GF-D8 (cell line): ENCODE results near the gene DAPK1.
A peak's percentile ranks its signal among the peaks of the same experiment; 100 is the strongest.
"Not testable (repeated sequence)": the region's sequence is repeated elsewhere in the genome, so short reads cannot be mapped to it uniquely, and the experiment has no call there.

Experiments
- DNase-seq: peaks from one replicate; lab custom pipeline; 2025; lab: John Stamatoyannopoulos, UW

Gene DAPK1

DNA sequence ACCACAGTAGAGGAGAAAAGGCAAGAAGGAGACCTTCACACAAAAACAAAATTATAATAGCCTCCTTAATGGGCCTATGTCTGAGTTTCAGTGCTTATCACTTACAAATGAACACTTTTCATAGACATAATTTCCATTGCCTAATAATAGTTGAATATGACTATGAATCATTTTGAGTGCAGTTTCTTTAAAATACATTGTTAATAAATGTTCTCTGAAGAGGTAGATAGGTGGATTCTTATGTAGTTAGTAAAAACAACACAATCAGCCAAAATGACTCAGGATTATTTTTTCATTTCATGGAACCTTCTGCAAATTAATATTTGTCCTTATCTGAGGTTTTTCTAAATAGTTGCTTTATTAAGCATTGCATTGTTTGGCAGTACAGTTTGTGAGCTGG lies 45.6 kb downstream of the DAPK1 start:
- DNase-seq: no peak

DNA sequence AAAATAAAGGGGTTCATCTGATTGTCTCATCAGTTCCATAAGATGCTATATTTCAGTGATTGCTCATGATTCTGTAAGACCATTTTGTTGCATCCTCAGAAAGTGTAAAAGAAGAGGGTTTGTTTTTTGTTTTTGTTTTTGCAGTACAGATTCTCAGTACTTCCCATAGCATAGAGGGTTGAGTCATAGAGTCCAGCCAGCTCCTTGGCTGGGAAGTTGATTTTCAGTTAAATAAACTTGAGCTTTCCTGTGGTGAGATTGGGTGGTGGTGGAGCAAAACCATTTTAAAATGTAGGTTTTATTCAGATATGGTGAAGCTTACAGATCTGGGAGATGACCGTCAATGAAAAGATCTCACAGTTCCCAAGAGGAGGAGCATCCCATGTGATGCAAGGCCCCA lies 48.2 kb downstream of the DAPK1 start:
- no peak for DNase-seq

DNA sequence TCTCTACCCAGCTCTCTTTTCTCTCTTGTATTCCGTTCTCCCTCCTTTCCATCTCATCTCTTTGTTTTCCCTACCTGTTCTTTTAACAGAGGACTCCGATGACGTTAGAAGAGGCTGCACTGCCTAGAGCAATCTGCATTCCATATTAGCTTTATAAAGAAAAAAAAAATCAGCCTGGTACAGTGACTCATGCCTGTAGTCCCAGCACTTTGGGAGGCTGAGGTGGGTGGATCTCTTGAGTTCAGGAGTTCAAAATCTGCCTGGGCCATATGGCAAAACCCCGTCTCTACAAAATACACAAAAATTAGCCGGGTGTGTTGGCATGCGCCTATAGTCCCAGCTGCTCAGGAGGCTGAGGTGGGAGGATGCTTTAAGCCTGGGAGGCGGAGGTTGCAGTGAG lies 49.0 kb downstream of the DAPK1 start:
- DNase-seq: no peak

DNA sequence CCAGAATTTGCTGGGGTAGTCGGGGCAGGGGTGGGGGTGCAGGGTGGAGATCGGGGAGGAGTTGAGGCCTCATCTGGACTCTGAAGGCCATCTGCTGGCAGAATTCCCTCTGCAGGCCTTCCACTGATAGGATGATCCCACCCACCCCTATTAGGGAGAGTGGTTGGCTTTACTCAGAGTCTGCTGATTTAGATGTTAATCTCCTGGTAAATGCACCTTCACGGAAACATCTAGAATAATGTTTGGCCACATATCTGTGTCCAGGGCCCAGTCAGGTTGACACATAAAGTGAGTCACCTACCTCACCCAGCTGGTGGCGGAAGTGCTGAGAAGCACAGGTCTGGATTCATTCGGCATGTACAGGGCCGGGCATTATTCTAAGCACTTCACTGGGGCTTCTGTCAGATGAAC lies 50.0 kb downstream of the DAPK1 start:
- DNase-seq: no peak

DNA sequence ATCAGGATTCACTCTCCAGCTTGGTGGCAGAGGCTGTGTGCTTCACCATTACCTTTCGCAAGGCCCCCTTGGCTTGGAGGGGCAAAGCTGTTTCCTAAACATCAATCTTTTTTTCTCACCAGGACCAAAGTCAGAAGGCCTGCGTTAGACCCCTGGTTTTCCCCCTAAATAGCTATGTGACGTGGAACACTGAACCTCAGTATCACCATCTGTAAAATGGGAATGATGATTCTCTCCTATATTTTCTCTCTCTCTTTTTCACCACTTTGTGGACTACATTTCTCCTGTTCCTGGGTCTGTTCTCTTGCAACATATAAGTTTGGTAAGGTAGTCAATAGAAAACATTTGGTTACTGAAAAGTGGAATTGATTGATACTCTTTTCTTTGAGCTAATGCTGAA lies 50.5 kb downstream of the DAPK1 start:
- DNase-seq: no peak

DNA sequence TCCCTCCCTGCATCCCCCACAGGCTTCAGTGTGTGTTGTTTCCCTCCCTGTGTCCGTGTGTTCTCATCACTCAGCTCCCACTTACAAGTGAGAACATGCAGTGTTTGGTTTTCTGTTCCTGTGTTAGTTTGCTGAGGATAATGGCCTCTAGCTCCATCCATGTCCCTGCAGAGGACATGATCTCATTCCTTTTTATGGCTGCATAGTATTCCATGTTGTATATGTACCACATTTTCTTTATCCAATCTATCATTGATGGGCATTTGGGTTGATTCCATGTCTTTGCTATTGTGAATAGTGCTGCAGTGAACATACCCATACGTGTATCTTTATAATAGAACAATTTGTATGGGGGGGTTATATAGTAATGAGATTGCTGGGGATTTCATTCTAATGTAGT lies 51.4 kb downstream of the DAPK1 start:
- not testable (repeated sequence) for DNase-seq

DNA sequence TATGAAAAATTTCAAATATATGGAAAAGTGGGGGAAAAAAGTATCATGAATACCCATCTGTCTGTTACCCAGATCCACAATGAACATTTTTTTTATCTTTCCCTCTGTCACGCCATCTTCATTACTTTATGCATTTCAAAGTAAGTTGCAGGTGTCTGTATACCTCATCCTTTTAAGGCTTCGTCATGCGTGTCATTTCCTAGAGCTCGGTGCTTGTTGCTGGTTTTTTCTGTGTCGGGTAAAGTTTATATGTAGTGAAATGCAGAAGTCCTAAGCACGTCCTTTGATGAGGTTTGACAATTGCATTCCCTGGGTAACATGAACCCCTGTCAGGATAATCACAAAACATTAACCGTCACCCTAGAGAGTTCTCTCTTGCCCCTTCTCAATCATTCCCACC lies 52.1 kb downstream of the DAPK1 start:
- no peak for DNase-seq

DNA sequence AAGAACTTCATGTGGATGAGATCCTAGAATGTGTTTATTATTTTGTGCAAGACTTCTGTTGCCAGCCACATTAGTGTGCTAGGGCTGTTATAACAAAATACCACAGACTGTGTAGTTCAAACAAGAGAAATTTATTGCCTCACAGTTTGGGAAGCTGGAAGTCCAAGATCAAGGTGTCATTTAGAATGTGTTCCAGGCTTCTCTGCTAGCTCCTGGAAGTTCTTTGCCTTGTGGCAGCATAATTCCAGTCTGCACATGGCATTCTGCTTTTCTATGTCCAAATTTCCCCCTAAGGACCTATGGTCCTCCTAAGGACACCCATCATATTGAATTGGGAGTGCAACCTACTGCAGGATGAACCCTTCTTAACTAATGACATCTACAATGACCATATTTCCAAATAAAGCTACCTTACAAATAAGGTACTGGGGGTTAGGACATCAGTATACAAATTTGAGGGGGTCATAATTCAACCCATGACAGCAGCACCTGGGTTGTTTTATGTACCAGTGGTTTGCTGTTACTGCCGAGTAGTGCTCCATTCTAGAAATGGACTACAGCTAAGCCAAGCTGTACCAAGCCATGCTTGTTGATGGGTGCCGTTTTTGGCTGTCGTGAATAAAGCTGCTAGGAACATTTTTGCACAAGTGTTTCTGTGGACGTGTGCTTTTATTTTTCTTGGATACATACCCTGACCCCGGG lies 52.7 kb downstream of the DAPK1 start:
- no peak for DNase-seq

DNA sequence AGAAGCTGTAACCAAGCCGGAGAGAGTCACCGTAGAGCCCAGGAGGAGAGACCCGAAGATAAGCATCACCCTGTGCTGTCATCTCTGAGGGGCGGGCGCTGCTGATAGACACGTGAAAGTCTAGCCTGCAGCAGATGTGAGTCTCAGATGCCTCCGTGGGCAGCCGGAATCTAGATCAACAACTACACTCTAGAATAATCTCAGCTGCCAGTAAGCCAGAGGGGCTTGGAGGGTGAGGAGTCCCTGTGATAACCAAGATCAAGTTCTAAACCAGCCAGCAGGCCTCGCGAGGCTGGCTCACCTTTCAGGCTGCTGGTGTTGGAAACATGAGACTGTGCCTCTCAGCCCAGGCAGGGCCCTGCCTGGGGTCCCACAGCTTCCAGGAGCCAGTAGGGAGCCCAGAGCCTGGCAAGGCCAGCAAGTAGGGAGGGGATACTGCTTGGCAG lies 54.1 kb downstream of the DAPK1 start:
- no peak for DNase-seq

DNA sequence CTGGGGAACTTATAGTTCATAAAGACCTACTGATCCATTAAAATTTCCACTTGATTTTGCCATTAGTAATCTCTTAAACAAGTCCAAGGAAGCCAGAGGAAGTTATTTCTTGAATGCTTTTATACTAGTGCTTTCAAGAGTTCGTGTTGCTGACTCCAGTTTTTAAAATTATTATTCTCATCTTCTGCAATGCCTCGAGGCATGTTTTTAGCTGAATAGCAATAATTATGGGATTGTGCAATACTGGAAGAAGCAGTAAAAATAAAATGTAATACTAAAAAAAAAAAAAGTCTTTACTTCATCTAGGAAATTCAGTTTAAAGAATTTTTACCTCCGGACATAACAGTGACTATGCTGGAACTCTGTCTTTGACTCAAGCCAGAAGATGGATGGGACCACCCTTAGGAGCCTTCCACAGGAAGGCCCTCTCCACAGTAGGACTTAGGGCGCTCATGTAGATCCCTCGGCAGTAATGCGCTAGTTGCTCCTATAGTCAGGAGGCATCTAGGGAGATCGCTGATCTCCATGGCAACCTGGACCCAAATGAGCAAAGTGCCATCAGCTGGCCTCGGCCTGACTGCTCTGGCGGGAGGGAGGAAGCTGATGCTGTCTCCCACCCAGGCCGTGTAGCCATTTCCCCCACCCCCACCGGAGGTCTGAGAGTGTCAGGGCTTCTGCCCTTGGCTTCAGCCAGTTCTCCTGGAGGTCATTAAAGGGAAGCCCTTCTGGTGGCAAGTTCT lies 56.7 kb downstream of the DAPK1 start:
- DNase-seq: no peak

DNA sequence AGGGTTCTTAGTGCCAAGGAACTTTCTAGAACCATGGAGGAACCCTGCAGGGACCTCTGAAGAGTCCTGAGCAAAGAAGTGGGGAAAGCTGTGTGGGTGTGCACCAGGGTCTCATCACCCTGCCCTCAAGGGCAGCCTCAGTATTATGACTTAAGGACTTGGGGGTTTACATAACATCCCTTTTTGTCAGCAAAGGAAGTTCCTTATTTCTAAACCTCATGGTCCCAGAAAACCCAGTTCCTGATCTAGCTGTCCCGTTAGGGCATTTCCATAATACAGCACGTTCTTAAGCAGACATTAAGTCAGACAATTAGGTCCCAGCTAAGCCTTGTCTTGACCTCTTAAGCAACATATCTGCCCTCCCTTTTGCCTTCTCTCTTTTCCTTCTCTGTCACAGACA lies 57.3 kb downstream of the DAPK1 start:
- DNase-seq: peak; percentile 78

DNA sequence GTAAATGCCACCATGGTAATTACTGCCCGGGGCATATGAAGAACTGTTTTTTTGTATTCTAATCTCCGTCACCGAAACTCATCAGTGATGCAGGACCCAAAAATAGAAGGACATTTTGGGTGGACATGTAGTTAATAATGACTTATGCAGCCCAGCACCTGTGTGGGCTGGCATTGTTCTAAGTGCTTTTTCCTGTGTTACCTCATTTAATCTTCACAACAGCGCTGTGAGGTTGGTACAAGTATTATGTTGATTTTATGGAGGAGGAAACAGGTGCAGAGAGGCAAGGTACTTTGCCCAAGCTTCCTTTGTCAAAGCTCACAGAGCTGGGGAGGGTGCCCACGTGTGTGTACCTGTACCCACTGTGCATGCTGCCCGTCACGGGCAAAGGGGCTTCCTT lies 58.4 kb downstream of the DAPK1 start:
- peak; percentile 54 for DNase-seq

DNA sequence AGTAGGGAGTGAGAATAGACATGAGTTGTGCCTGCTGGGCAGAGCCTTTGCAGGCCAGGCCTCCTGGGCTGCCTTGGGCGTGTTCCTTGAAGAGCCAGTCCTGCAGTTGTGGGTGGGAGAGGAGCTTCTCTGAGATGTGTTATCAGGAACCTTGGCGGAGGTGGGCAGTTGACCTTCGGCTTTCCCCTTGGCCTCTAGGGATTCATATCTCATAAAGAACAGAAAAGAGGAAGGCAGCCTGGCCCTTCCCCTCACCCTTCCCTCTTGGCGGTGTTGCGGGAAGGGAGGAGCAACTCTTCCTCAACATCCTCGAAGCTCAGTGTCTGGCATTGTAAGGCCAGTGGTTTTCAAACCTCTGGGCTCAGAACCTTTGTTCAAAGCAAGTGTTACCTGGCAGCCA lies 59.2 kb downstream of the DAPK1 start:
- DNase-seq: peak; percentile 76

DNA sequence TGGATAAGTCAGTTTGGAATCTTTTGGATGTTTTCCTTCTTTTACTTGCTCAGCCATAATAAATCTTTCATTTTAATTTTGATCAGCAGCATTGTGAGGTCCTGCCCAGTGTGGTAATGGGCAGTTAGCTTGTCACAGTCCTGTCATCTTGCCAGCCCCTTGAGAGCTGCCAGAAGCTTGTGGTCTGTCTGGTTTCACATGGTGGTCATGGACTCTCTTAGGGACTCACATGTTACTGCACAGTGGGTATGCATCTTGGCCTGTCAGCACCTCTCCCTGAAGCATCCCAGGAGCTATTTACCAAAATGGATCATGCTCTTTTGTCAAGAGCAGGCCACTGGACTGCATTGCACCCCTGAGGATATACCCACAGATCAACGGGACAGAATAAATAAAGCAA lies 60.3 kb downstream of the DAPK1 start:
- DNase-seq: peak; percentile 3

DNA sequence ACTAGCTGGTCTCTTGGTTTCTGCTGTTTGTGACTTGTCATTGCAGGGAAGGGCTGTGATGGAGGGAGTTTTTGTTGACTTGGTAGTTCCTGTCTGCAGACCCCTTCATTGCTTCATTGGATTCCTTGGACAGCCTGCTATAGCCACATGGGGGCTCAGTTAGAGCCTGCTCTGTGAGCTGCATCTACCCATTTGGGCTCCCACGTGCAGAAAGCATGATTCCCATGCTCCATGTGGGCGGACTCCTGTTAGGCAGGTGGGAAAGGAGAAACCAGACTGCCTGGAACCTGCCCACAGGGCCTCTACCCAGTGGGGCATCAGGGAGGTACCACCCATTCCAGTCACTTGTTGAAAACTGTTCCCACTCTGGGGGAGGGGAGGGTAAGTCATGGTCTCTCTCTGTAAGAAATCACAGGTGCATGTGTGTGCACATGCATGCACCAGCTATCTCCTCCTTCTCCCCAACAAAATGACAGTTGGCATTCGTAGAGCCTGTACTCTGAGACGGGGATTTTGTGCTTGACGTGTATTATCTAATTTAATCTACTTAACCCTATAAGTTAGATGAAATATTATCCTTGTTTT lies 61.0 kb downstream of the DAPK1 start:
- no peak for DNase-seq

DNA sequence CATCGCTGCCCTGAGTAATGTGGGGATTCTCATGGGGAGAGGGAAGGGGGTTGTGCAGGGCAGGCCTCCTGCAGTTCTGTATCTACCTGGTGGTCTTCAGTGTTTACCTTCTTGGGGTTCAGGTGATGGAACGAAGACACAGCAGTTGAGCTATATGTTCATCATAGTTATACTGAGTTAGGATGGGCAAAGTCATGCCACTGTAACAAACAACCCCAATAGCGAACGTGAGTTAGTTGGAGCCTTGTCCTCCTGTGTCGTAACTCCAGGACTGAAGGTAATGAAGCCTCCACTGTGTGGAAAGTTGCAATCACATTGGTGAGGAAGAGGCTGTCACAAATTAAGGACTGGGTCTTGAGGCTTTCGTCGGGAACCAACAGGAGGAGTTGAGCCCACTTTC lies 64.4 kb downstream of the DAPK1 start:
- no peak for DNase-seq

DNA sequence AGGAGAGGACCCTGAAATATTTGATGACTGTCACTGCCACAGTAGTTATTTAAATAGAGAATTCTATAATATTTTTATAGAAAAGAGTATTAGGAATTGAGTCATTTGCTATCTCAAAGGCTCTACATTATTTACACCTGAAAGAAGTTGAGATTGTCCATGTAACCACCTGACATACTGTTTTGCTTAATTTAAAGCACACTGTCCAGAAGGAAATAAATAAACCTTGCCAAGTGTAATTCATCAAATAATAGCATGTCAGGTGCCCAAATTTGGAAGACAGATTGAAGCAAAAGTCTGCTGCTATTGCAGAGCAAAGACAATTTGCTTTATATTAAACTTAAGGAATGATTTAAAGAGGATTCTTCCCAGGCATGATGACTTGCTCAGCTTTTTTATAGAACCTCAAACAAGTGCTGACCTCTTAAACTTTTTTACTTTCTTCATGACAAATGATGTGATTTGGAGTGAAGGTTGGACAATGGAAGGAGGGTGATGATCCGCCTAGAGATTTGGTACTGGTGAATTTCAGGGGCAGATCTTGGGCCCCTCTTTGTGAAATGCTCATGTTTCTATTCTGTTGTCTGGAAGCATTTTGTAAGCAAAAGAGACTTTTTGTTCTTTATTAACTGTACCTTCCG lies 65.0 kb downstream of the DAPK1 start:
- DNase-seq: no peak

DNA sequence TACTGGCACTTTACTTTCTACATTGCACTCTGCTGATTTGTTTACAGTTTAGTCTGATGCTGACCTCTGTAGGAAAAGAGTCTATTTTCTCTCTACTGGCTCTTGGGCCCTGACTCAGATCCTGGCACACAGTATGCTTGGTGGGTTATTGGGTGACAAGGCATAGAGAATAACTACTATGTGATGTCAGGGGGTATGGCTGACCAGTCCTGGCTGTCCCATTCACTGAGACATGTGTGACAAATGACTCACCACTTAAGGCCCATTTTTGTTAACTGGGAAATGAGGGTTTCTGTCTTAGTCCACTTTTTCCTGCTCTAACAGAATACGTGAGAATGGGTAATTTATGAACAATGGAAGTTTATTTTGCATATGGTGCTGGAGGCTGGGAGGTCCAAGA lies 66.4 kb downstream of the DAPK1 start:
- DNase-seq: no peak

DNA sequence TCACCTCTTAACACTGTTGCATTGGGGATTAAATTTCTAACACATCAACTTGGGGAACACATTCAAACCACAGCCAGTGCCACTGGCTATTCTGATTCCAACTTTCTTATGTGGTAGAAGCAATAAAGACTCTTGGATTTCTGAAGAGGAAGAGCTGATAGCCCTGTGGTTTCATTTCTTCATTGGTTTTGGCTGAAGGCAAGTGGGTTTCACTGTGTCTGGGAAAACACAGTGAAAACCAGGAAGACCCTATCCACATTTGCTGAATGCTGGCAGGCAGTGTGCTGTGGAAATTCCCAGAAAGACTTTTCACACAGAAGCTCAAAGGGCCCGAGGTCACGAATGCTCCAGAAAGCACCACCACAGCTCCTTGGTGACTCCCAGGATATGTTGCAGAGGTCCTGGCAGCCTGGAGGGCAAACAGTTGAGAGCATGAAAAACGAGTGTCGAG lies 67.1 kb downstream of the DAPK1 start:
- no peak for DNase-seq

DNA sequence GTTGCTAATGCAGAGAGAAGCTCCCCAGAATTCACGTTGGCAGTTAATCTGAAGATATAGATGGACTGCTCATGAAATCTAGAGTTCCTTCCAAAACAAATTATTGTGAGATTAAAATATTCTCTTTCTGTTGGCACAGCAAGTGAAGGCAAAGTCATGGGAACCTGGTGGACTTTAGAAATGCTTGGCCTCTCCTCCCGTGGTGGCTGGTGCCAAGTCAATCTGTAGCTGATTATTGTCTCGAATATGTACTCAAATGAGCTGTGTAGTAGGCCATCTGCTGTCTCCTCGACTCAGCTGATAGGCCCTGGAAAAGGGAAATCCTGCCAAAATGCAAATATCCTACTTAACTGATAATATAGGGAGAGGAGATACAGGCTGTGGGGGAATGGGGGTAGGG lies 69.3 kb downstream of the DAPK1 start:
- no peak for DNase-seq

DNA sequence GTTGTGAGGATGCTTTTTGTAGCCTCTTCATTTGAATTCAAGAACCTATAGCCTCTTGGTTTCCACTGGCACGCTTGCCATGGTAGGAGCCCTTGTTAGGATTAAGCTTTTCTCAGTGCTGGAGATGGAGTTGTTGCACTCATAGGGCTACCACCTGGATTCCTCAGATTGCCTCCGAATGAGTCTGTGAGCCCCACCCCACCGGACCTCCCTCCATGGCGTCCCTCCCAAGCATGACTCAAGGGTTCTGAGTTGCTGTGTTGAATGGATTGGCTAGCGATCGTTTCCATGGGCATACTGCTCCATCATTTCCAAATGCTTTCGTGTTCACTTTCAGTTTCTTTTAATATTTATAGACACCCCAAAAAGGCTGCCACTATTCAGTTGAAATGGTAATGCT lies 69.9 kb downstream of the DAPK1 start:
- no peak for DNase-seq

DNA sequence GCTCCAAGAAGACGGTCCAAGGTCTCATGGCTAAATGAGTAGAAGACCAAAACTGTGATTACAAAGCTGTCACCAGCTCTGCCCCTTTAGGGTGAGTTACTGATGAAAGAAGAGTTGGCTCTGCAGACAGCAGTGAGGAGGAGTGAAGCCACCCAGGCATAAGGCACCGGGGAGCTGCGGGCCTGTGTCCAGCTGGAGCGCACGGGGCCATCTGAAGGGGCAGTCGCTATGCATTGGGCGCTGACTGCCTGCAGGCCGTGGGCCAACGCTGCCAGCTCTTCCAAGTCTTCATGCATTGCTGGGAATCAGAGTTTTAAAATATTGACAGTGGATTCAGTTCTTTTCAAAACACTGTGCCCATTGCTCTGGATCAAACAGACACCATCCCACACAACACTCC lies 70.3 kb downstream of the DAPK1 start:
- DNase-seq: no peak

DNA sequence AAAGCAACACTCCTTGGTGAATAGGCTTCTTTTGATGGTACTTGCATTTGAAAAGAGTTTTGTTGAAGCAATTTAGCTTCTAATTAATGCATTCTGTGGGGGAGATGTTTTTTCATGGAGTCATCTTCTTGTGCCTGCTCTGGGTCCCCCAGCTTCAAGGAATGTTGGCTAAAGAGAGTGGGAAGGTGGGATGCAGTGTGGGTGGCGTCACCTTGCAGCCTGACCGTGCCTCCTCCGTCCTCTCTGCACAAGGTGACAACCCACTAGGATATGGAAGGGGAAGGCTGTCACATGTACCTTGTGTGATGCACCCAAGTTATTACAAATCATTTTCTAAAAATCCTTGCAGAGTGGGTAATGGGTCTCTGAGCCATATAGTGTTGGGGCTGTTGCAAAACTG lies 70.7 kb downstream of the DAPK1 start:
- DNase-seq: no peak
